AG04450 (cell line): ENCODE results near the gene ARHGAP6. TPM values are rescaled to one million over a fixed set of nuclear protein-coding genes. Genes with fewer than 3 reads are reported as not detected.

Source experiments
- CTCF ChIA-PET: fragments of 300-600, 350-600 bp; formaldehyde crosslinking; extraction: SDS; loops from one replicate; lab custom pipeline; 2022; ENCODE audit warnings: antibody characterized with exemption, inconsistent platforms; lab: Charles Lee
- POLR2A ChIA-PET: fragments of 350-600 bp; formaldehyde crosslinking; extraction: SDS; loops from one replicate; lab custom pipeline; 2021; ENCODE audit warnings: antibody characterized with exemption, inconsistent platforms; lab: Yijun Ruan, JAX
- DNase-seq: peaks from one replicate; pipeline ENCODE4 v3.0.0-alpha.2; 2011; ENCODE audit warnings: low read depth, low spot score
- H3K27ac ChIP-seq: one replicate; pipeline ENCODE4 v1.5.1; 2012; ENCODE audit warnings: low read depth, low read length, control low read depth
- H3K27me3 ChIP-seq: one replicate; pipeline ENCODE4 v1.6.0; 2012; ENCODE audit warnings: low read length; ENCODE audit not compliant: control insufficient read depth, insufficient read depth
- H3K4me3 ChIP-seq: 2 replicates; pipeline ENCODE4 v1.5.1; 2011; ENCODE audit warnings: mild to moderate bottlenecking, low read depth, low read length, control low read depth
- H3K9me3 ChIP-seq: 2 replicates; pipeline ENCODE4 v1.5.1; 2012; ENCODE audit warnings: low read length; ENCODE audit not compliant: control insufficient read depth, insufficient read depth
- CTCF ChIP-seq: IDR thresholded peaks from 2 replicates; pipeline ENCODE4 v1.5.1; 2011; ENCODE audit warnings: low read depth, low read length, control low read depth, inconsistent platforms
- polyA plus RNA-seq: library from polyadenylated mRNA; depleted of rRNA; stranded (reverse); fragments of >200 nt; gene quantifications from 2 replicates; pipeline ENCODE4 v1.2.3, GENCODE V29; 2011

Gene ARHGAP6
- polyA plus RNA-seq, 1 experiment, result 4.0 TPM

DNA sequence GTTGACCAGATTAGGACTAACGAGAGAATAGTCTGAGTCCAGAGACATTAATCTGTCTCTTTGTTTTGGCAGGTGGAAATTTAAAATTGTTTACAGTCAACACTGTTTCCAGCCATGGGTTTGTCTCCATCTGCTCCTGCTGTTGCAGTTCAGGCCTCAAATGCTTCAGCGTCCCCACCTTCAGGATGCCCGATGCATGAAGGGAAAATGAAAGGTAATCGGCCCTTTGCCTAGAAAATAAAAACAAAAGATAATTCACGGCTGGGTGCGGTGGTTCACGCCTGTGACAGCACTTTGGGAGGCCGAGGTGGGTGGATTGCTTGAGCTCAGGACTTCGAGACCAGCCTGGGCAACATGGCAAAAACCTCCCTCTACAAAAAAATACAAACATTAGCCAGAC, 553.8 kb downstream of the ARHGAP6 start:
- CTCF ChIA-PET, result interaction anchor here (0.6 kb wide), 1 partner anchor 922 kb away, joined by 3 read pairs; no protein-coding TSS in a partner anchor
- no peak for DNase-seq
- POLR2A ChIA-PET, result no interaction called here
- Histone ChIP-seq H3K27me3 (no peaks in the 10 kb centered on the region), H3K27ac (no peak overlapping the region), H3K9me3 (no peaks in the 10 kb centered on the region), H3K4me3 (peak overlapping the region; percentile 79)
- TF ChIP-seq CTCF, result no peak

DNA sequence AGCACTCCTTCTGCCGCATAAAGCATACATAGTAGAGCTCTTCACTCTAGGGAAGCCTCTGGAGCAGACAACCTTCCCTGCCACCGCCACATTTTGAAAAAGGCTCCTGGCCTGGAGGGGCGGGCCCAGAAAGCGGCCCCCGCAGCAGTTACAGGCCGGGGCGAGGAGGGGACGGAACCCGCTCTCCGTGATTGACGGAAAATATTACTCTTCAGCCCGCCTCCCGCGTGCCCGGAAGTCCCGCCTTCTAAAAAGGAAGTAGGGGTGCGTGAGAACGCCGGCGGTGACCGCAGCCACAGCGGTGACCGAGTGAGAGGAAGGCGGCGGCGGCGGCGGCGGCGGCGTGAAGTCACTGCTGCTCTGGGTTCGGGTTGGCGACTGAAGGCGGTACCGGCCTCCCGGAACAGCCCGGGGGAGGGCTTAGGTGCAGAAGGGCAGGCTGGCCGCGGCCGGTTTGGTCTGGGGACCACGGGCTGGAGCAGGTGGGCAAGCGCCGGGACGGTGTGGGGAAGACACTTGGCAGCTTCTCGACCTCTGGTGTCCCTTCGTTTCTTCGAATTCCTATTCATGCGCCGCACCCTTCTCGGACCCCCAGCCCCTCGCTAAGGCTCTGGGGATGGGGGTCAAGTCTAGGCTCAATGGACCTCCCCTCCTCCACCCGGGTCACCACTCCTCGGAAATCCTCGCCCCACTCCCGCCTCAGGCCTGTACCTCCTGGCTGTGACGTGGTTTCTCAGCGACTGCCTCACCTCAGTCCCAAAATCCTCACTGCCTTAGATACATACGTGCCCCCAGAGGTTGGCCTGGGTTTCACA, 554.5 kb downstream of the ARHGAP6 start, which contains the start of gene HCCS:
Gene HCCS, plus strand, starts transcription at position 296 of the 815 bp plus-strand sequence. CDS start 729 bp downstream, outside the sequence.
- CTCF ChIA-PET, result interaction anchor here (0.6 to 1.4 kb wide), 2 partner anchors 342 to 921 kb away, joined by 3 to 4 read pairs; no protein-coding TSS in a partner anchor
- 0 out of 2 replicates have a peak, but pooled peaks have one; percentile 13 for TF ChIP-seq CTCF
- POLR2A ChIA-PET, result no interaction called here
- H3K9me3 ChIP-seq, result no peaks in the 10 kb centered on the region
- DNase-seq, result peak; percentile 41
- peak within 1 kb of the TSS; percentile 47 for H3K27ac ChIP-seq
- no peaks in the 10 kb centered on the region for H3K27me3 ChIP-seq
- peak within 1 kb of the TSS; percentile 79 for H3K4me3 ChIP-seq

DNA sequence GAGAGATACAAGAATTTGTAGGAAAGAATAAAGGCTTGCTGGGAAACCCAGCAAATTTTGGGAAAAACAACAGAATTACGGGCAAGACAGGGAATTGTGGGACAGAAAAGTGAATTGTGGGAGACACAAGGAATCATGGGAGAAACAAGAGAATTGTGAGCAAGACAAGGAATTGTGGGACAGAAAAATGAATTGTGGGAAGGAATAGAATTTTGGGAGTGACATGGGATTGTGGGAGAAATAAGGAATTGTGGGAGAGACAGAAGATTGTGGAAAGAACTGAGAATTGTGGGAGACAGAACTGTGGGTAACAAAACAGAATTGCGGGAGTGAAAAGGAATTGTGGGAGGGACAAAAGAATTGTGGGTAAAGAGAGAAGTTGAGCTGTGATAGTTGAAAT, 555.8 kb downstream of the ARHGAP6 start:
- Histone ChIP-seq H3K4me3 (no peak overlapping the region), H3K9me3 (no peaks in the 10 kb centered on the region), H3K27me3 (no peaks in the 10 kb centered on the region), H3K27ac (no peak overlapping the region)
- TF ChIP-seq CTCF, result no peak
- ChIA-PET POLR2A (no interaction called here), CTCF (interaction anchor here (1.4 kb wide), 1 partner anchor 341 kb away, joined by 4 read pairs; no protein-coding TSS in a partner anchor)
- no peak for DNase-seq

DNA sequence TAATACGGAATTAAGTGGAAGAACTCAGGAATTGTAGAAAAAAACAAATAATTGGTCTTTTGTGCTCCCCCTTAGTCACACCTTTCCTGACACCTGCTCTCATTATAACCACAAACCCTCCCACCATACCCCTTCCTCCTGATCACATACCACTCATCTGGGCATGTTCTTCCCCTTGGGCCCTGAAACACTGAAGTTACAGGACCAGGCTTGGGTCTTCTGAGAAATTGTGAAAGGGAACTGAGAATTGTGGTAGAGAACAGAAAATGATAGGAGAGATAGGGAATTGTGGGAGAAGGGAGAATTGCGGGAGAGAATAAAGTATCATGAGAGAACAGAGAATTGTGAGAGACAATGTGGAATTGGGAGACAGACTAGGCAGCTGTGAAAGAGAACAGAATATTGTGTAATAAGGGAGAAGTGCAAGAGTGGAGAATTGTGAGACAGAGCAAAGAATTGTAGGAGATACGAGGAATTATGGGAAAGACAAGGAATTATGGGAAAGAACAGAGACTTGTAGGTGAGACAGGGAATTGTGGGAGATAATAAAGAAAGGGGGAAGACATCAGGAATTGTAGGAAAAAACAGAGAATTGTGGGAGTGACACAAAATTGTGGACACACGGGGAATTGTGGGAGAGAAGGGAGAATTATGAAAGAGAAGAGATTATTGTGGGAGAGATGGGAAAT, 557.3 kb downstream of the ARHGAP6 start:
- H3K27ac ChIP-seq, result no peak overlapping the region
- ChIA-PET CTCF (no interaction called here), POLR2A (no interaction called here)
- no peaks in the 10 kb centered on the region for H3K27me3 ChIP-seq
- no peak for DNase-seq
- H3K9me3 ChIP-seq, result no peaks in the 10 kb centered on the region
- no peak for TF ChIP-seq CTCF
- H3K4me3 ChIP-seq, result no peak overlapping the region
